ENCODE data around the gene CEP19.
A peak's percentile ranks its signal among the peaks of the same experiment; 100 is the strongest.

- TF ChIP-seq, protein P1, sequence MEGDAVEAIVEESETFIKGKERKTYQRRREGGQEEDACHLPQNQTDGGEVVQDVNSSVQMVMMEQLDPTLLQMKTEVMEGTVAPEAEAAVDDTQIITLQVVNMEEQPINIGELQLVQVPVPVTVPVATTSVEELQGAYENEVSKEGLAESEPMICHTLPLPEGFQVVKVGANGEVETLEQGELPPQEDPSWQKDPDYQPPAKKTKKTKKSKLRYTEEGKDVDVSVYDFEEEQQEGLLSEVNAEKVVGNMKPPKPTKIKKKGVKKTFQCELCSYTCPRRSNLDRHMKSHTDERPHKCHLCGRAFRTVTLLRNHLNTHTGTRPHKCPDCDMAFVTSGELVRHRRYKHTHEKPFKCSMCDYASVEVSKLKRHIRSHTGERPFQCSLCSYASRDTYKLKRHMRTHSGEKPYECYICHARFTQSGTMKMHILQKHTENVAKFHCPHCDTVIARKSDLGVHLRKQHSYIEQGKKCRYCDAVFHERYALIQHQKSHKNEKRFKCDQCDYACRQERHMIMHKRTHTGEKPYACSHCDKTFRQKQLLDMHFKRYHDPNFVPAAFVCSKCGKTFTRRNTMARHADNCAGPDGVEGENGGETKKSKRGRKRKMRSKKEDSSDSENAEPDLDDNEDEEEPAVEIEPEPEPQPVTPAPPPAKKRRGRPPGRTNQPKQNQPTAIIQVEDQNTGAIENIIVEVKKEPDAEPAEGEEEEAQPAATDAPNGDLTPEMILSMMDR (IDR thresholded peaks at IDR 0.05), result peak in 2 of 3 donors; percentile 45 to 53
- TF ChIP-seq POLR2A (IDR thresholded peaks at IDR 0.05) (peak; percentile 59), EP300 (IDR thresholded peaks at IDR 0.05) (no peak)
Measured at GRCh38 chr3:196711838-196712513, at the start of gene CEP19, which contains the start of gene PIGX.
